H1 (cell line): ENCODE measurements around the gene C11orf58. TPM values are rescaled to one million over a fixed set of nuclear protein-coding genes. Genes with fewer than 3 reads are reported as not detected.
A peak's percentile ranks its signal among the peaks of the same experiment; 100 is the strongest.

Source experiments
- CTCF ChIA-PET: fragments of 300-600 bp; sonication (Branson Sonifier 250); formaldehyde crosslinking; loops from one replicate; lab custom pipeline; 2021; ENCODE audit not compliant: partially characterized antibody; lab: Charles Lee
- POLR2A ChIA-PET: fragments of 300-600 bp; sonication (Branson Sonifier 250); formaldehyde crosslinking; loops from one replicate; lab custom pipeline; 2021; ENCODE audit warnings: inconsistent platforms; ENCODE audit not compliant: partially characterized antibody; lab: Charles Lee
- DNase-seq, 2 experiments: peaks; one replicate each; pipeline versions ENCODE4 v3.0.0 to v3.0.0-alpha.2; 2010 to 2022; ENCODE audit warnings: low spot score in 2 of 2, low read depth in 1 of 2, mixed read lengths in 1 of 2
- FAIRE-seq: peaks from 2 replicates; lab custom pipeline; 2011; peaks lifted over from hg19 to GRCh38; lab: Jason Lieb, UNC
- H2AFZ ChIP-seq: 2 replicates; pipeline ENCODE4 v1.8.1; 2012; ENCODE audit warnings: low read length, inconsistent platforms
- H2AK5ac ChIP-seq: 2 replicates; pipeline ENCODE4 v1.6.1; 2013; ENCODE audit warnings: low read depth, low read length
- H2BK120ac ChIP-seq: replicated peaks from 2 replicates; pipeline ENCODE3; 2013; ENCODE audit warnings: low read depth, low read length, inconsistent platforms
- H2BK12ac ChIP-seq: 2 replicates; pipeline ENCODE4 v1.6.1; 2013; ENCODE audit warnings: low read depth, low read length
- H2BK15ac ChIP-seq: 2 replicates; pipeline ENCODE4 v1.6.1; 2013; ENCODE audit warnings: low read length
- H2BK20ac ChIP-seq: 2 replicates; pipeline ENCODE4 v1.6.1; 2013; ENCODE audit warnings: low read length
- H2BK5ac ChIP-seq: 2 replicates; pipeline ENCODE4 v1.6.1; 2013; ENCODE audit warnings: low read depth, low read length
- H3K14ac ChIP-seq: 2 replicates; pipeline ENCODE4 v1.6.1; 2013; ENCODE audit warnings: inconsistent platforms; ENCODE audit not compliant: insufficient read length
- H3K18ac ChIP-seq: 2 replicates; pipeline ENCODE4 v1.6.1; 2013; ENCODE audit warnings: low read length; ENCODE audit errors: extremely low read depth
- H3K23ac ChIP-seq: 2 replicates; pipeline ENCODE4 v1.6.1; 2013; ENCODE audit warnings: inconsistent platforms; ENCODE audit not compliant: insufficient read length
- H3K23me2 ChIP-seq: 2 replicates; pipeline ENCODE4 v1.6.1; 2013; ENCODE audit warnings: low read depth, low read length
- H3K27ac ChIP-seq: 2 replicates; pipeline ENCODE4 v1.6.1; 2011; ENCODE audit warnings: low read depth, low read length, inconsistent platforms
- H3K27me3 ChIP-seq, 4 experiments: replicated peaks in 1 of 4; 1 replicate in 1 of 4; 2 replicates in 3 of 4; pipeline versions ENCODE4 v1.6.1 to v1.8.1; 2011 to 2013; ENCODE audit warnings: low read length in 3 of 4, mild to moderate bottlenecking in 3 of 4, inconsistent platforms in 2 of 4, mixed read lengths in 2 of 4, moderate library complexity in 1 of 4; ENCODE audit not compliant: control insufficient read depth in 3 of 4, insufficient read depth in 3 of 4; ENCODE audit errors: extremely low read depth in 1 of 4
- H3K36me3 ChIP-seq, 4 experiments: 2 replicates each; pipeline versions ENCODE4 v1.6.1 to v1.8.1; 2011 to 2013; ENCODE audit warnings: mild to moderate bottlenecking in 4 of 4, low read length in 3 of 4, moderate library complexity in 2 of 4, control low read depth in 1 of 4, inconsistent platforms in 1 of 4; ENCODE audit not compliant: insufficient read depth in 4 of 4, control insufficient read depth in 2 of 4
- H3K4ac ChIP-seq: replicated peaks from 2 replicates; pipeline ENCODE3; 2013; ENCODE audit warnings: low read length, low read depth, mixed read lengths, inconsistent platforms; ENCODE audit not compliant: insufficient read length
- H3K4me1 ChIP-seq, 4 experiments: replicated peaks in 1 of 4; 1 replicate in 1 of 4; 2 replicates in 3 of 4; pipeline versions ENCODE4 v1.6.1 to v1.8.1; 2011 to 2013; ENCODE audit warnings: low read length in 3 of 4, inconsistent platforms in 2 of 4, mixed read lengths in 1 of 4; ENCODE audit not compliant: insufficient read depth in 4 of 4, control insufficient read depth in 3 of 4
- H3K4me2 ChIP-seq, 2 experiments: 2 replicates each; pipeline versions ENCODE4 v1.6.1 to v1.8.1; 2011 to 2013; ENCODE audit warnings: low read depth in 2 of 2, low read length in 2 of 2, control low read depth in 1 of 2, inconsistent platforms in 1 of 2, mild to moderate bottlenecking in 1 of 2; ENCODE audit not compliant: insufficient read depth in 1 of 2
- H3K4me3 ChIP-seq, 4 experiments: fragments of 200-600, 300-600 bp in 1 of 4; sonication (generic), shearing (Covaris generic), sonication (Bioruptor Twin) in 1 of 4; 2 replicates each; pipeline versions ENCODE4 v1.5.1 to v1.8.1; 2011 to 2016; ENCODE audit warnings: low read length in 4 of 4, low read depth in 3 of 4, control low read depth in 2 of 4, inconsistent platforms in 2 of 4, mild to moderate bottlenecking in 2 of 4, mixed read lengths in 1 of 4, moderate library complexity in 1 of 4; ENCODE audit not compliant: insufficient read depth in 2 of 4; ENCODE audit errors: extremely low read depth in 1 of 4
- H3K56ac ChIP-seq: replicated peaks from 2 replicates; pipeline ENCODE3; 2013; ENCODE audit warnings: low read depth, mild to moderate bottlenecking, mixed read lengths, low read length, inconsistent platforms; ENCODE audit not compliant: insufficient read length
- H3K79me1 ChIP-seq: 2 replicates; pipeline ENCODE4 v1.6.1; 2013; ENCODE audit warnings: low read depth, low read length, control low read depth
- H3K79me2 ChIP-seq, 2 experiments: 2 replicates each; pipeline versions ENCODE4 v1.6.1 to v1.8.1; 2012 to 2013; ENCODE audit warnings: low read length in 2 of 2, mild to moderate bottlenecking in 2 of 2, inconsistent platforms in 1 of 2; ENCODE audit not compliant: insufficient read depth in 2 of 2, control insufficient read depth in 1 of 2
- H3K9ac ChIP-seq, 4 experiments: replicated peaks in 1 of 4; 1 replicate in 1 of 4; 2 replicates in 3 of 4; pipeline versions ENCODE4 v1.6.1 to v1.8.1; 2011 to 2013; ENCODE audit warnings: low read depth in 3 of 4, low read length in 3 of 4, control low read depth in 2 of 4, mild to moderate bottlenecking in 2 of 4, moderate library complexity in 2 of 4, inconsistent platforms in 1 of 4; ENCODE audit errors: extremely low read depth in 1 of 4
- H3K9me3 ChIP-seq, 2 experiments: 2 replicates each; pipeline versions ENCODE4 v1.6.1 to v1.8.1; 2012 to 2013; ENCODE audit warnings: mild to moderate bottlenecking in 2 of 2, moderate library complexity in 2 of 2, control low read depth in 1 of 2, inconsistent platforms in 1 of 2, low read depth in 1 of 2, low read length in 1 of 2, mixed read lengths in 1 of 2; ENCODE audit not compliant: insufficient read depth in 2 of 2
- H4K20me1 ChIP-seq, 2 experiments: replicated peaks in 1 of 2; 2 replicates each; pipeline versions ENCODE3 to v1.8.1; 2011 to 2013; ENCODE audit warnings: inconsistent platforms in 2 of 2, low read length in 2 of 2, mild to moderate bottlenecking in 1 of 2; ENCODE audit not compliant: insufficient read depth in 2 of 2, control insufficient read depth in 1 of 2
- H4K5ac ChIP-seq: 2 replicates; pipeline ENCODE4 v1.6.1; 2013; ENCODE audit warnings: low read length, low read depth, mixed read lengths, inconsistent platforms; ENCODE audit not compliant: insufficient read length
- H4K8ac ChIP-seq: 2 replicates; pipeline ENCODE4 v1.8.0; 2013; ENCODE audit warnings: mild to moderate bottlenecking, moderate library complexity, low read length, inconsistent platforms; ENCODE audit not compliant: insufficient read depth; ENCODE audit errors: extremely low read depth
- H4K91ac ChIP-seq: replicated peaks from 2 replicates; pipeline ENCODE3; 2013; ENCODE audit warnings: low read length, mixed read lengths, inconsistent platforms; ENCODE audit not compliant: insufficient read length
- ASH2L ChIP-seq: fragments of 200-600, 300-600 bp; sonication (generic); IDR thresholded peaks from one replicate; pipeline ENCODE4 v1.7.1; 2017; ENCODE audit warnings: low read length
- ATF2 ChIP-seq: IDR thresholded peaks from 2 replicates; pipeline ENCODE4 v1.6.1; 2012; ENCODE audit warnings: low read length, inconsistent platforms
- CHD1 ChIP-seq: IDR thresholded peaks from 2 replicates; pipeline ENCODE4 v1.6.1; 2012; ENCODE audit warnings: low read depth, low read length, improper control_type of control experiment
- CREB1 ChIP-seq: IDR thresholded peaks from 2 replicates; pipeline ENCODE4 v1.6.1; 2012; ENCODE audit warnings: inconsistent platforms
- POLR2AphosphoS5 ChIP-seq: IDR thresholded peaks from 2 replicates; pipeline ENCODE4 v1.6.1; 2011; ENCODE audit warnings: low read depth, low read length
- SRF ChIP-seq: IDR thresholded peaks from 2 replicates; pipeline ENCODE4 v1.6.1; 2011; ENCODE audit warnings: mild to moderate bottlenecking, low read depth, low read length, moderate library complexity
- YY1 ChIP-seq: IDR thresholded peaks from 2 replicates; pipeline ENCODE4 v1.6.1; 2011; ENCODE audit warnings: low read depth, mild to moderate bottlenecking, low read length
- WGBS, 2 experiments: shearing (Covaris generic) in 1 of 2; methylation state at CpG; one replicate each; pipeline versions ENCODE4 v1.1.6 to v1.1.7; 2013 to 2015; ENCODE audit warnings: low lambda C conversion rate in 2 of 2, mixed read lengths in 2 of 2, inconsistent platforms in 1 of 2, low coverage in 1 of 2, missing lambda C conversion rate in 1 of 2; ENCODE audit not compliant: insufficient replicate concordance in 2 of 2, insufficient coverage in 1 of 2, insufficient read length in 1 of 2; ENCODE audit errors: extremely low coverage in 1 of 2, missing lambda C conversion rate in 1 of 2; 5-methylcytosine and 5-hydroxymethylcytosine counted together
- long read RNA-seq, 2 experiments: library from RNA in 1 of 2; library from capped mRNA in 1 of 2; stranded (forward); transcript quantifications; one replicate each; pipeline ENCODE4 v2.0.0, GENCODE V29; 2021; ENCODE audit warnings: inconsistent platforms in 1 of 2
- polyA minus RNA-seq, 3 experiments: library from RNA; depleted of rRNA, polyadenylated mRNA; stranded (reverse); fragments of >200 nt; gene quantifications; 1 replicate in 2 of 3; 2 replicates in 1 of 3; pipeline ENCODE4 v1.2.3, GENCODE V29; 2011
- polyA plus RNA-seq, 7 experiments: library from polyadenylated mRNA; depleted of rRNA in 3 of 7; stranded (reverse) in 5 of 7; unstranded in 2 of 7; fragments of >200 nt in 5 of 7; fragments of 200-250 nt in 2 of 7; gene quantifications; 1 replicate in 5 of 7; 2 replicates in 1 of 7; 4 replicates in 1 of 7; pipeline versions ENCODE4 v1.2.1 to v1.2.3, GENCODE V29; 2011 to 2013; ENCODE audit warnings: missing spikeins in 2 of 7, mixed read lengths in 2 of 7
- total RNA-seq: library from RNA; stranded (reverse); fragmentation: NEBNext Ultra II Directional; extraction: Animal tissue kit (Norgen Biotek cat#: 25700); gene quantifications from 2 replicates; pipeline ENCODE4 v1.2.1, GENCODE V29; 2021

C11orf58 gene
- total RNA-seq (161 and 181 TPM in 2 replicates), polyA plus RNA-seq (2011; rRNA removed) (67.4 and 70.7 TPM in 2 replicates), polyA minus RNA-seq (2011; rRNA and poly(A)+ RNA removed) (35.3 and 53.0 TPM in 2 replicates)
- polyA plus RNA-seq (2011; cell fraction: cytosol; rRNA removed) = 181 TPM
- 41.0 TPM for polyA plus RNA-seq (2011; cell fraction: nucleus; rRNA removed)
- 228 to 336 TPM (median 257 TPM) in 4 replicates for polyA plus RNA-seq (2012, experiment 1 of 2)
- polyA plus RNA-seq (2012, experiment 2 of 2) = 25.3 TPM
- 125 TPM for polyA plus RNA-seq (2013, experiment 1 of 2)
- polyA plus RNA-seq (2013, experiment 2 of 2) = 113 TPM
- 128 TPM for polyA minus RNA-seq (2011; cell fraction: cytosol; rRNA and poly(A)+ RNA removed)
- polyA minus RNA-seq (2011; cell fraction: nucleus; rRNA and poly(A)+ RNA removed) = 70.9 TPM
- long read RNA-seq, experiment 1, full-length matches to known transcripts = 190 of 329 reads
- long read RNA-seq, experiment 1, partial matches to known transcripts = 109 of 329 reads
- long read RNA-seq, experiment 1, other reads (novel, unspliced or antisense) = 30 of 329 reads
- long read RNA-seq, experiment 2, full-length matches to known transcripts = 1,018 of 1,065 reads
- long read RNA-seq, experiment 2, partial matches to known transcripts = 6 of 1,065 reads
- long read RNA-seq, experiment 2, other reads (novel, unspliced or antisense) = 41 of 1,065 reads

- Histone ChIP-seq H3K27me3 (no peaks in the 10 kb centered on the region), H3K4me2 (peak within 1 kb of the TSS; percentile 70 to 85), H3K4ac (no peak within 1 kb of the TSS), H3K4me1 (peaks cover 0 to 6% (median 3%) of the 10 kb centered on the region in 4 experiments; a peak in 4 of 7 replicates), H3K9me3 (no peaks in the 10 kb centered on the region), H4K8ac (peak within 1 kb of the TSS; percentile 99; the same call in 1 of the 2 replicates), H3K27ac (peak within 1 kb of the TSS; percentile 94), H2BK15ac (no peak within 1 kb of the TSS), H4K20me1 (peaks cover 3 to 8% of the 10 kb centered on the region in 2 experiments), H3K23ac (no peak within 1 kb of the TSS), H3K9ac (peak within 1 kb of the TSS; percentile 91 to 100 (median 96)), H2BK12ac (peak within 1 kb of the TSS; percentile 84; the same call in 1 of the 2 replicates), H3K79me1 (peaks cover 10% of the 10 kb centered on the region), H2BK120ac (no peak within 1 kb of the TSS), H3K4me3 (peak within 1 kb of the TSS; percentile 82 to 100 (median 90)), H3K23me2 (no peaks in the 10 kb centered on the region; the same call in 1 of the 2 replicates), H4K91ac (peak within 1 kb of the TSS; percentile 100), H3K18ac (peak within 1 kb of the TSS; percentile 88), H3K14ac (peak within 1 kb of the TSS; percentile 73), H3K79me2 (peaks cover 29 to 52% of the 10 kb centered on the region in 2 experiments), H4K5ac (peak within 1 kb of the TSS; percentile 97), H2AK5ac (peak within 1 kb of the TSS; percentile 5; the same call in 1 of the 2 replicates), H3K36me3 (peaks cover 0 to 12% (median 1%) of the 10 kb centered on the region in 4 experiments; a peak in 2 of 8 replicates), H2BK20ac (no peak within 1 kb of the TSS), H3K56ac (peak within 1 kb of the TSS; percentile 87), H2AFZ (peak within 1 kb of the TSS; percentile 75), H2BK5ac (peak within 1 kb of the TSS; percentile 96)
- CTCF ChIA-PET = interaction anchor here (1.0 to 1.8 kb wide), 5 partner anchors 11 to 270 kb away, joined by 3 to 10 read pairs (median 4); no protein-coding TSS in a partner anchor
- FAIRE-seq (peak; percentile 50), DNase-seq (peak; percentile 86 to 94)
- 1% methylated on average over 46 of the region's 47 CpGs; no CpG with 5 or more reads in 1 of the 2 experiments for WGBS, 2 experiments
- POLR2A ChIA-PET = interaction anchor here (0.6 to 4.0 kb wide), 19 partner anchors 11 to 340 kb away, joined by 3 to 30 read pairs (median 4); no protein-coding TSS in a partner anchor
- TF ChIP-seq ASH2L (peak; percentile 92), POLR2AphosphoS5 (peak; percentile 97), CREB1 (peak; percentile 82), SRF (no peak), YY1 (peak; percentile 80), ATF2 (peak; percentile 62; the same call in 1 of the 2 replicates), CHD1 (peak; percentile 36; the same call in 1 of the 2 replicates)
Measured at GRCh38 chr11:16738193-16738946, at the start of gene C11orf58. C11orf58 (plus strand) TSS chr11:16738647; CDS start chr11:16738779, 132 bp downstream.
